Measurements from ENCODE around the gene RNF133.
A peak's percentile ranks its signal among the peaks of the same experiment; 100 is the strongest.
"Not testable (repeated sequence)": the region's sequence is repeated elsewhere in the genome, so short reads cannot be mapped to it uniquely, and the experiment has no call there.

The RNF133 gene

GRCh38 chr7:122689346-122690109 is 9.4 kb downstream of the RNF133 start:
- no peak for DNase-seq

DNA sequence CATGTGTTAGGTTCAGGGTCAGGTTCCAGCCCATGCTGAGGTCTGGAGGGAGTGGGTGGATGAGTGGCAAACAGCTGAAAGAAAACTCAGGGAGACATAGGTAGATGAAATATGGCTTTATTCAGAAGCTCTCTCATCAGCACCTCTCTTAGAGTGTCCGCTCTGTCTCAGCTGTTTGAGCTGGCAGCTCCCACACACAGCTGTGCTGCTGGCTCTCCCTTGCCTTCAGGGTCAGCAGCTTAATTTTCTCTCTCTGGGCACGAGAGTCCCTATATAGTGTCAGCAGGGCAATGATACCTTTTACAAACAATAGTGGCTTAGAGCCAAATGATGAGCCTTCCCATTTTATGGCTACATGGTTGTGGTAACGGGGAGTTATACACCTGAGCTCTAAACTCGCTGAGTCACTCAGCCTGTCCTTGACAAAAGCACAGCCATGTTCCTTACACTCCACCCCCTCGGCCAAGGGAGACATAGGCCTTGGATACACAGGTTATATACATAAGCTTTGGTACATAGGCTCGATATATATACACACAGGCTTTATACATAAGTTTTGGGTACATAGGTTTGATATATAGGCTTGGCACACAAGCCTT is 10.4 kb downstream of the RNF133 start:
- DNase-seq, result no peak

DNA sequence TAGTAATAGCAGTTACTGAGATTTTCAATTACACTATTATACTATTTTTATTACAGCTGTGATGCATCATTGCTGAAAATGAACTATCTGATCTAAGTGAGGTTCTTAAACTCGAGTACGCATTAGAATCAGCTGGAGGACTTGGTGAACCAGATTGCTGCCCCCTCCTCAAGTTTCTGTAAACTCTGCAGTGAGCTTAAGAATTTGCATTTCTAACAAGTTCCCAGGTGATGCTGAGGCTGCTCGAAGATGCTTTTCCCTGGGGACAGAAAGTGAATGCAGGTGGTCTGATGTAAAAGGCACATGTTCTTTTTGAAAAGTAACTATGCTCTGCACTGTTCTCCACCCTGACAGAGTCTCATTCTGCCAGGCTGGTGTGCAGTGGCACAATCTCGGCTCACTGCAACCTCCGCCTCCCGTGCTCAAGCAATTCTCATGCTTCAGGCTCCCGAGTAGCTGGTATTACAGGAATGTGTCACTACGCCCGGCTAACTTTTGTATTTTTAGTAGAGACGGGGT is 12.5 kb downstream of the RNF133 start:
- DNase-seq, result no peak

- DNase-seq, result no peak
Measured at GRCh38 chr7:122684504-122684903, 14.4 kb downstream of the RNF133 start.

- no peak for DNase-seq
Measured at GRCh38 chr7:122682815-122683550, 15.9 kb downstream of the RNF133 start.

GRCh38 chr7:122681186-122681585 is 17.7 kb downstream of the RNF133 start:
- not testable (repeated sequence) for DNase-seq

DNA sequence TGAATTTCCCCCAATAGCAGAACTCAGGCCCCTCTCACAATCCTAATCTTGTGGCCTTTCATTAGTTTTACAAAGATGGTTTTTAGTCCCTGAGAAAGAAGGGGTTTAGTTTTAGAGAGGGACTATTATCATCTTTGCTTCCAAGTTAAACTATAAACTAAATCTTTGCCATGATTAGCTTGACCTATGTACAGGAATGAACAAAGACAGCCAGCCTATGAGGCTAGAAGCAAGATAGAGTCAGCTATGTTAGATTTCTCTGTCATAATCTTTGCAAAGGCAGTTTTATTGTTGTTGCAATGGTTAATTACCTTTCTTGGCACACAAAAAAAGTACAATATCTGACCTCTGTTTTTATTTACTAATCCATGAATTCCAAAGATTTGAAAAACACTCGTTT is 19.1 kb downstream of the RNF133 start:
- no peak for DNase-seq

DNA sequence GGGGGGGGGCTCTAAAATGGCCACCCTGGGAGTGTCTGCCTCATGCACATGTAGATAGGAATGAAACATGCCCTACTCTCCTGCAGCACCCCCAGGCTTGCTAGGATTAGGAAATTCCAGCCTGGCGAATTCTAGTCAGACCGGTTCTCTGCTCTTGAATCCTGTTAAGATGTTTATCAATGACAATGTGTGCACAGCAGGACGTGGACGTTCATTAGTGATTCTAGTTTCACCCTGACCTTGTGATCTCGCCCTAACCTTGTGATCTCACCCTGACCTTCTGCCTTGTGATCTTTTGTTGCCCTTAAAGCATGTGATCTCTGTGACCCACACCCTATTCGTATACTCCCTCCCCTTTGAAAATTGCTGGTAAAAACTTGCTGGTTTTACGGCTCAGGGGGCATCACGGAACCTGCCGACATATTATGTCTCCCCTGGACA is 19.6 kb downstream of the RNF133 start:
- DNase-seq, result peak; percentile 31 to 53

- DNase-seq, result no peak
Measured at GRCh38 chr7:122677149-122677548, 21.8 kb downstream of the RNF133 start.

DNA sequence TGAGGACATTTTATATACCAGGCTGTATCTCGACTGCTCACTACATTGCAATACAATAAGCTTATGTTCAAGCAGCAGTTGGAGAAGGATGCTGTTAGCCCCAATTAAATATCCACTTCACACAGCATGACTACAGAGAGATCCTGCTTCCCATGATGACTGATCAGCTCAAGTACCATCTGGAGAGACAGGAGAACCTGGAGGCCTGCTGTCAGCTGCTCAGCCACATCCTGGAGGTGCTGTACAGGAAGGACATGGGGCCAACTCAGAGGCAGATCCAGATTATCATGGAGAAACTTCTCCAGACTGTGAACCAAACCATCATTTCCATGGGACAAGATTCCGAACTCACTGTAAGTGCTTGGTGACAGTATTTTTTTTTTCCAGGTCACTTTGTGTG is 22.5 kb downstream of the RNF133 start:
- no peak for DNase-seq

DNA sequence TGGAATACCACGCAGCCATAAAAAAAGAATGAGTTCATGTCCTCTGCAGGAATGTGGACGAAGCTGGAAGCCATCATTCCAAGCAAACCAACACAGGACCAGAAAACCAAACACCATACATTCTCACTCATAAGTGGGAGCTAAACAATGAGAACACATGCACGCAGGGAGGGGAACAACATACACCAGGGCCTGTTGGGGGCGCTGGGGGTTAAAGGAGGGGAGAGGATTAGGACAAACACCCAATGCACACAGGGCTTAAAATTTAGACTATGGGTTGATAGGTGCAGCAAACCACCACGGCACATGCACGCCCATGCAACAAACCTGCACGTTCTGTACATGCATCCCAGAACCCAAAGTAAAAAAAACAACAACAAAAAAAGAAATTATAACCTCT is 23.3 kb downstream of the RNF133 start:
- DNase-seq, result no peak

- no peak for DNase-seq
Measured at GRCh38 chr7:122675011-122675410, 23.9 kb downstream of the RNF133 start.

DNA sequence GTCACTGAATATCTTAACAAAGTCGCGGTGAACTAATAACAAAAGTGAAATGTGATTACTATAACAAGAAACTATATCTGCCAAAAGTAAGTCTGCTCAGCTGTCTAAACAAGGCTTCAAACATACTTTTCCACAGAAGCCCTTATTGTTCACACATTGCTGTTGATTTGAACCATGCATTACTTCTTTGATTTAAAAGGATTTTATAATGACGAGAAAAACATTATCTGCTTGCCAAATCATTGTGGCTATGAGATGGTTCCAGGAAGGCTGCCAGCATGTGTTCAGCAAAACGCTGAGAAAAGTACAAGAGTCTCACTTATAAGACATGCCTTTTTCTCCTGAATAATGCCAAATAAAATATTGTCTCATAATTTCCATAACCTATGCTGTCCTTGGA is 24.4 kb downstream of the RNF133 start:
- DNase-seq, result no peak

GRCh38 chr7:122673951-122674350 is 25.0 kb downstream of the RNF133 start:
- no peak for DNase-seq

GRCh38 chr7:122672536-122672935 is 26.4 kb downstream of the RNF133 start:
- DNase-seq, result no peak

- no peak for DNase-seq
Measured at GRCh38 chr7:122663733-122664132, 35.2 kb downstream of the RNF133 start.

DNA sequence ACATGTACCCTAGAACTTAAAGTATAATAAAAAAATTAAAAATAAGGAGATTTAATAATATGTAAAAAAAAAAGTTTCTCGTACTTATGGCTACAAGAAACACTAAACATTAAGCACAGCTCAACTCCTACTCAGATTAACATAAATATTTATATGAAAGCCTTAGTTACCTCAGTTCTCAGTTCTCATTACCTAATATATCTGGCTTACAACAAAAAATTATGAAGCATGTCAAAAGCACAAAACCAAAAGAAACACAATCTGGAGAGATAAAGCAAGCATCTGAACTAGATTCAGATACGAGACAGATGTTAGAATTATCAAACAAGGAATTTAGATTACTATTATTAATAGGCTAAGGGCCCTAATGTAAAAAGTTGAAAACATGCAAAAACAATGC is 40.1 kb downstream of the RNF133 start:
- no peak for DNase-seq

GRCh38 chr7:122653685-122654084 is 45.2 kb downstream of the RNF133 start:
- DNase-seq, result no peak

GRCh38 chr7:122652876-122653275 is 46.0 kb downstream of the RNF133 start:
- no peak for DNase-seq

GRCh38 chr7:122651451-122651850 is 47.5 kb downstream of the RNF133 start:
- DNase-seq, result no peak
